HepG2 (cell line): ENCODE measurements around the gene RCBTB2. TPM values are rescaled to one million over a fixed set of nuclear protein-coding genes. Genes with fewer than 3 reads are reported as not detected.

Source experiments
- ATAC-seq: fragments of 200-7000 bp; cut with Tn5 transposase; 3 replicates; pipeline ENCODE4 v1.9.1; 2020; ENCODE audit warnings: mild to moderate bottlenecking, moderate library complexity
- BruUV-seq: library from RNA; stranded (reverse); fragments of 400-500 nt; replicated peaks from 2 replicates; lab custom pipeline; 2021; lab: Mats Ljungman, UMichigan
- CTCF ChIA-PET: fragments of 300-600 bp; formaldehyde crosslinking; extraction: SDS; loops from one replicate; lab custom pipeline; 2021; ENCODE audit warnings: low total read pairs, inconsistent platforms, low intra/inter-chr PET ratio; lab: Yijun Ruan, JAX
- POLR2A ChIA-PET: fragments of 350-600 bp; sonication (Branson Sonifier 250); formaldehyde crosslinking; loops from one replicate; lab custom pipeline; 2020; ENCODE audit warnings: antibody characterized with exemption, inconsistent platforms; lab: Yijun Ruan, JAX
- DNase-seq: peaks from one replicate; pipeline ENCODE4 v3.0.0-alpha.2; 2015; ENCODE audit warnings: low spot score
- FAIRE-seq: peaks from 3 replicates; lab custom pipeline; 2011; peaks lifted over from hg19 to GRCh38; lab: Jason Lieb, UNC
- H2AFZ ChIP-seq: one replicate; pipeline ENCODE4 v1.6.1; 2011; ENCODE audit warnings: low read length, inconsistent platforms
- H3K27ac ChIP-seq: fragments of 300-600 bp; 3 replicates; pipeline ENCODE4 v1.8.0; 2011; ENCODE audit warnings: mixed run types, mild to moderate bottlenecking, mixed read lengths, low read length, inconsistent platforms; ENCODE audit not compliant: insufficient read depth; ENCODE audit errors: extremely low read length
- H3K27me3 ChIP-seq, 2 experiments: fragments of 200-600 bp in 1 of 2; 2 replicates in 1 of 2; 3 replicates in 1 of 2; pipeline versions ENCODE4 v1.6.0 to v1.8.0; 2011; ENCODE audit warnings: low read length in 2 of 2, mild to moderate bottlenecking in 2 of 2, moderate library complexity in 2 of 2, inconsistent platforms in 1 of 2; ENCODE audit not compliant: insufficient read depth in 2 of 2, control insufficient read depth in 1 of 2
- H3K36me3 ChIP-seq, 2 experiments: fragments of 200-600 bp in 1 of 2; replicated peaks in 1 of 2; 2 replicates in 1 of 2; 3 replicates in 1 of 2; pipeline versions ENCODE4 v1.5.1 to v1.8.0; 2011; ENCODE audit warnings: low read length in 2 of 2, inconsistent platforms in 1 of 2; ENCODE audit not compliant: insufficient read depth in 2 of 2, control insufficient read depth in 1 of 2
- H3K4me1 ChIP-seq: 2 replicates; pipeline ENCODE4 v1.5.1; 2012; ENCODE audit warnings: low read length, inconsistent platforms; ENCODE audit not compliant: insufficient read depth
- H3K4me2 ChIP-seq: 2 replicates; pipeline ENCODE4 v1.6.0; 2011; ENCODE audit warnings: low read depth, low read length, inconsistent platforms
- H3K4me3 ChIP-seq, 3 experiments: fragments of 200-600 bp in 1 of 3; sonication (generic), shearing (Covaris generic) in 1 of 3; replicated peaks in 1 of 3; 2 replicates each; pipeline ENCODE4 v1.5.1; 2011 to 2016; ENCODE audit warnings: low read length in 3 of 3, inconsistent platforms in 2 of 3, low read depth in 2 of 3, mild to moderate bottlenecking in 2 of 3, control low read depth in 1 of 3, mixed read lengths in 1 of 3; ENCODE audit not compliant: insufficient read depth in 1 of 3
- H3K79me2 ChIP-seq: one replicate; pipeline ENCODE4 v1.6.1; 2011; ENCODE audit warnings: low read length, inconsistent platforms; ENCODE audit not compliant: insufficient read depth
- H3K9ac ChIP-seq: 2 replicates; pipeline ENCODE4 v1.6.0; 2011; ENCODE audit warnings: mild to moderate bottlenecking, low read depth, low read length, inconsistent platforms; ENCODE audit not compliant: insufficient read depth
- H3K9me3 ChIP-seq: 2 replicates; pipeline ENCODE4 v1.5.1; 2012; ENCODE audit warnings: mild to moderate bottlenecking, low read length
- H4K20me1 ChIP-seq: 2 replicates; pipeline ENCODE4 v1.6.0; 2011; ENCODE audit warnings: inconsistent platforms, mild to moderate bottlenecking, low read length, moderate library complexity; ENCODE audit not compliant: insufficient read depth
- ARNT2 ChIP-seq: sonication (generic); formaldehyde crosslinking; IDR thresholded peaks from 2 replicates; pipeline ENCODE4 v1.8.0; 2022; ENCODE audit warnings: mild to moderate bottlenecking, low read depth, missing genetic modification reagents, moderate library complexity
- CREM ChIP-seq, 2 experiments: sonication (generic) in 1 of 2; formaldehyde crosslinking in 1 of 2; IDR thresholded peaks; 2 replicates each; pipeline versions ENCODE4 v1.4.0 to v1.6.1; 2016 to 2020; ENCODE audit warnings: antibody characterized with exemption in 1 of 2, mild to moderate bottlenecking in 1 of 2, missing genetic modification reagents in 1 of 2
- GTF3A ChIP-seq: sonication (generic); formaldehyde crosslinking; conservative IDR thresholded peaks from 2 replicates; pipeline ENCODE4 v1.4.0; 2020; ENCODE audit warnings: mild to moderate bottlenecking, missing genetic modification reagents
- IRF2 ChIP-seq: IDR thresholded peaks from 2 replicates; pipeline ENCODE4 v1.6.1; 2018; ENCODE audit warnings: missing genetic modification reagents, missing compliant biosample characterization
- MAF1 ChIP-seq: sonication (generic); formaldehyde crosslinking; IDR thresholded peaks from 2 replicates; pipeline ENCODE4 v1.5.0; 2020; ENCODE audit warnings: missing genetic modification reagents, borderline replicate concordance
- MED1 ChIP-seq: sonication (generic); formaldehyde crosslinking; IDR thresholded peaks from 2 replicates; pipeline ENCODE4 v1.4.0; 2020; ENCODE audit warnings: missing genetic modification reagents
- NFATC3 ChIP-seq: sonication (generic); formaldehyde crosslinking; IDR thresholded peaks from 2 replicates; pipeline ENCODE4 v1.5.1; 2020; ENCODE audit warnings: mild to moderate bottlenecking, missing genetic modification reagents
- NR2C2 ChIP-seq: sonication (generic); formaldehyde crosslinking; IDR thresholded peaks from 2 replicates; pipeline ENCODE4 v1.4.0; 2020; ENCODE audit warnings: missing genetic modification reagents, mild to moderate bottlenecking, moderate library complexity, borderline replicate concordance
- PHF20 ChIP-seq: sonication (generic); formaldehyde crosslinking; IDR thresholded peaks from 2 replicates; pipeline ENCODE4 v1.5.0; 2020; ENCODE audit warnings: mild to moderate bottlenecking, missing genetic modification reagents
- ZNF12 ChIP-seq: sonication (generic); formaldehyde crosslinking; IDR thresholded peaks from 2 replicates; pipeline ENCODE4 v1.5.0; 2020; ENCODE audit warnings: missing genetic modification reagents
- ZNF549 ChIP-seq: sonication (generic); formaldehyde crosslinking; IDR thresholded peaks from 2 replicates; pipeline ENCODE4 v1.5.0; 2020; ENCODE audit warnings: missing genetic modification reagents
- ZNF550 ChIP-seq: sonication (generic); formaldehyde crosslinking; IDR thresholded peaks from 2 replicates; pipeline ENCODE4 v1.4.0; 2020; ENCODE audit warnings: mild to moderate bottlenecking, missing genetic modification reagents, borderline replicate concordance
- in situ Hi-C: cut with HindIII; loops from 2 replicates; pipeline ENCODE4 v1.10.0; 2017; ENCODE audit warnings: low pct_unique_long_range_greater_than_20kb; ENCODE audit not compliant: extremely low pct_ligation_motif_present
- intact Hi-C: fragments of 100-400 bp; cut with micrococcal nuclease; formaldehyde crosslinking; loops from one replicate; pipeline ENCODE4 v1.10.0; 2022; ENCODE audit not compliant: unreplicated experiment
- polyA plus RNA-seq, 8 experiments: library from polyadenylated mRNA; depleted of rRNA in 3 of 8; stranded (reverse) in 7 of 8; unstranded in 1 of 8; fragments of >200 nt; fragmentation: Illumina TruSeq in 4 of 8; extraction: Trizol in 4 of 8; gene quantifications; 2 replicates each; pipeline versions ENCODE4 v1.2.1 to v1.2.3, GENCODE V29; 2011 to 2016; ENCODE audit warnings: low read depth in 4 of 8, missing spikeins in 1 of 8, mixed read lengths in 1 of 8; ENCODE audit not compliant: insufficient read depth in 1 of 8
- total RNA-seq, 5 experiments: library from RNA; depleted of rRNA; stranded (reverse); fragments of >200 nt; fragmentation: Illumina TruSeq; extraction: Trizol; gene quantifications; 2 replicates each; pipeline ENCODE4 v1.2.3, GENCODE V29; 2016; ENCODE audit warnings: low read depth in 1 of 5
- TF ChIP-seq, protein P1 (sequence below): sonication (generic); formaldehyde crosslinking; conservative IDR thresholded peaks from 2 replicates; pipeline ENCODE4 v1.4.0; 2020; ENCODE audit warnings: mild to moderate bottlenecking, missing genetic modification reagents, moderate library complexity

Gene RCBTB2
- total and polyA plus RNA-seq, 2 of the 13 experiments (the other 11 are each of a cell fraction or from before 2014, with no cell fraction given): 1.9 to 2.7 TPM

DNA sequence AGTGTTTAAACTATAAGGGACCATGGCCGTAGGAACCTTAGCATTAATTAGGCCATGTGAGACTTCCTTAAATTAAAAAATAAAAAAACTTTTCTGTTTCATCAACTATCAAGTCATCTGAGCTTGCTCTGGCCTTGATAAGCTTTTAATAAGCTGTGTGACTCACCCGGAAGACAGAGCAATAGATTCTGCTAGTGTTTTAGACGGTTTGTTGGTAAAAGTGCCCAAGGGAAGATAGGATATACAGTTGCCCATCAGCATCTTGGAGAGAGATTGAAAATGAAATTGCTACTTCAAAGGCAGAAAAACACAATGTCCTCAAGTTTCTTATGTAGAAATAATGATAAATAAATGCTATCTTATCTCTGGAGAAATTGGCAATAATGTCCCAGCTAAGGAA is 31.2 kb upstream of the RCBTB2 start (continued):
- TF ChIP-seq ZNF550 (CRISPR knock-in tag) (no peak), IRF2 (no peak), MAF1 (CRISPR knock-in tag) (no peak), NFATC3 (CRISPR knock-in tag) (no peak), MED1 (no peak), NR2C2 (CRISPR knock-in tag) (no peak)

DNA sequence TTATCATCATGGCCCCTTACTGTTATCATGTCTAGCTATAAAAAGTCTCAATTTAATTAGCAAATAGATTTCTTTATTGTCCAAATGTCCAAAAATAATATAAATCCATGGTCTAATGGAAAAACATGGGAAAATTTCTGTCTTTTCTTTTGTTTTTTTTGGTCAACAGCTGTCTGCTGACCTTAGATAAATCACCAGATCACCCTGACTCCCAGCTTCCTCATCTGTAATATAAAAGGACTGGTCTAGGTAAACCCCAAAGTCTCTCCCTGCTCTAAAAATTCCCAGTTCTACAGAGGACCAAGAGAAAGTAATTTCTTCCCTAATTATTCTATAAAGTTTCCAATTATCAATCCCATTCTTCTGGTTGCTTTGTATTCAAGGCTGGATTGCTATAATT is 30.7 kb upstream of the RCBTB2 start:
- no peaks in the 10 kb centered on the region for H3K9me3 ChIP-seq
- H3K9ac ChIP-seq: no peak overlapping the region
- H3K4me3 ChIP-seq: no peak overlapping the region
- no peak overlapping the region for H3K4me2 ChIP-seq
- no peaks in the 10 kb centered on the region; a peak in 1 of 5 replicates for H3K27me3 ChIP-seq
- BruUV-seq: no TSS peak
- ChIA-PET CTCF (no interaction called here), POLR2A (no interaction called here)
- H2AFZ ChIP-seq: no peak overlapping the region
- FAIRE-seq (no peak), ATAC-seq (no peak)
- intact Hi-C loops: no loop called here
- TF ChIP-seq ZNF549 (CRISPR knock-in tag): no peak
- TF ChIP-seq, protein P1, sequence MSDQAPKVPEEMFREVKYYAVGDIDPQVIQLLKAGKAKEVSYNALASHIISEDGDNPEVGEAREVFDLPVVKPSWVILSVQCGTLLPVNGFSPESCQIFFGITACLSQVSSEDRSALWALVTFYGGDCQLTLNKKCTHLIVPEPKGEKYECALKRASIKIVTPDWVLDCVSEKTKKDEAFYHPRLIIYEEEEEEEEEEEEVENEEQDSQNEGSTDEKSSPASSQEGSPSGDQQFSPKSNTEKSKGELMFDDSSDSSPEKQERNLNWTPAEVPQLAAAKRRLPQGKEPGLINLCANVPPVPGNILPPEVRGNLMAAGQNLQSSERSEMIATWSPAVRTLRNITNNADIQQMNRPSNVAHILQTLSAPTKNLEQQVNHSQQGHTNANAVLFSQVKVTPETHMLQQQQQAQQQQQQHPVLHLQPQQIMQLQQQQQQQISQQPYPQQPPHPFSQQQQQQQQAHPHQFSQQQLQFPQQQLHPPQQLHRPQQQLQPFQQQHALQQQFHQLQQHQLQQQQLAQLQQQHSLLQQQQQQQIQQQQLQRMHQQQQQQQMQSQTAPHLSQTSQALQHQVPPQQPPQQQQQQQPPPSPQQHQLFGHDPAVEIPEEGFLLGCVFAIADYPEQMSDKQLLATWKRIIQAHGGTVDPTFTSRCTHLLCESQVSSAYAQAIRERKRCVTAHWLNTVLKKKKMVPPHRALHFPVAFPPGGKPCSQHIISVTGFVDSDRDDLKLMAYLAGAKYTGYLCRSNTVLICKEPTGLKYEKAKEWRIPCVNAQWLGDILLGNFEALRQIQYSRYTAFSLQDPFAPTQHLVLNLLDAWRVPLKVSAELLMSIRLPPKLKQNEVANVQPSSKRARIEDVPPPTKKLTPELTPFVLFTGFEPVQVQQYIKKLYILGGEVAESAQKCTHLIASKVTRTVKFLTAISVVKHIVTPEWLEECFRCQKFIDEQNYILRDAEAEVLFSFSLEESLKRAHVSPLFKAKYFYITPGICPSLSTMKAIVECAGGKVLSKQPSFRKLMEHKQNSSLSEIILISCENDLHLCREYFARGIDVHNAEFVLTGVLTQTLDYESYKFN (CRISPR knock-in tag): no peak
- no peak for TF ChIP-seq PHF20 (CRISPR knock-in tag)
- no peak for TF ChIP-seq ZNF12
- no peak for TF ChIP-seq ARNT2 (CRISPR knock-in tag)
- TF ChIP-seq CREM (IDR thresholded peaks at IDR 0.05): no peak
- TF ChIP-seq CREM (CRISPR knock-in tag; IDR thresholded peaks at IDR 0.05): no peak
- TF ChIP-seq GTF3A (CRISPR knock-in tag): no peak
- TF ChIP-seq, all 625 proteins: peak for 0
- Histone ChIP-seq H3K27ac (no peak overlapping the region), H4K20me1 (no peaks in the 10 kb centered on the region), H3K4me1 (peaks cover 33% of the 10 kb centered on the region), H3K79me2 (no peaks in the 10 kb centered on the region), H3K36me3 (no peaks in the 10 kb centered on the region)
- no peak for DNase-seq
- in situ Hi-C loops: no loop called here
